ENCODE results near the gene SND1.

The SND1 gene

DNA sequence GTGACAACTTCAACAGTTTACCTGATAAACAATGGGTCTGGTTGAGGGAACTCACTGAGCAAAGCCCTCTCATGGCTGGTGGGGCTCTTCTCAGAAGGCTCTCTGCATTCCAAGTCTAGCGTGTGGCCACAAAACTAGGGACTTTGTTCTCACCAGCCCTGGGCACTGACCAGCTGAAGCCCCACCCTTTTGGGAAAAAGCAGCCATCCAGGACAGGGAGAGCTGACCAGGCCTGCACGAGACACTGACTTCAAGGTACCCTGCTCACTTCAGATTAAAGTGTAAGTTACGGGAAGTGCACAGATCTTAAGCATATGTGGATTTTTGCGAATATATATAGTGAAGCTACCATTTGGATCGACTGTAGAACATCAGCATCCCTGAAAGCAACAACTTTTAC is 446.6 kb downstream of the SND1 start:
- Histone ChIP-seq H3K9me3 (ENCODE audit: low read length) (no peaks in the 10 kb centered on the region), H3K27ac (ENCODE audit: low read depth, low read length, poor library complexity, severe bottlenecking) (no peak overlapping the region), H3K4me2 (ENCODE audit: low read length) (no peak overlapping the region), H3K4me3 (ENCODE audit: low read depth, low read length, poor library complexity, severe bottlenecking) (no peak overlapping the region), H3K4me1 (ENCODE audit: insufficient read depth, low read length, severe bottlenecking) (peaks cover 5% of the 10 kb centered on the region), H3K9ac (ENCODE audit: low read length) (no peak overlapping the region), H2AFZ (ENCODE audit: low read length) (no peak overlapping the region), H3K36me3 (ENCODE audit: insufficient read depth, low read length) (peaks cover 31% of the 10 kb centered on the region), H3K79me2 (ENCODE audit: insufficient read depth, low read length) (no peaks in the 10 kb centered on the region), H3K27me3 (ENCODE audit: insufficient read depth, low read length) (no peaks in the 10 kb centered on the region), H3K9me2 (ENCODE audit: low read depth, low read length) (no peaks in the 10 kb centered on the region), H4K20me1 (ENCODE audit: insufficient read depth, low read length) (no peaks in the 10 kb centered on the region), H3F3A (ENCODE audit: insufficient read depth, low read length) (no peaks in the 10 kb centered on the region)
- no peak for TF ChIP-seq EZH2 (IDR thresholded peaks at IDR 0.05; ENCODE audit: borderline replicate concordance, low read length)
- TF ChIP-seq, protein P1, sequence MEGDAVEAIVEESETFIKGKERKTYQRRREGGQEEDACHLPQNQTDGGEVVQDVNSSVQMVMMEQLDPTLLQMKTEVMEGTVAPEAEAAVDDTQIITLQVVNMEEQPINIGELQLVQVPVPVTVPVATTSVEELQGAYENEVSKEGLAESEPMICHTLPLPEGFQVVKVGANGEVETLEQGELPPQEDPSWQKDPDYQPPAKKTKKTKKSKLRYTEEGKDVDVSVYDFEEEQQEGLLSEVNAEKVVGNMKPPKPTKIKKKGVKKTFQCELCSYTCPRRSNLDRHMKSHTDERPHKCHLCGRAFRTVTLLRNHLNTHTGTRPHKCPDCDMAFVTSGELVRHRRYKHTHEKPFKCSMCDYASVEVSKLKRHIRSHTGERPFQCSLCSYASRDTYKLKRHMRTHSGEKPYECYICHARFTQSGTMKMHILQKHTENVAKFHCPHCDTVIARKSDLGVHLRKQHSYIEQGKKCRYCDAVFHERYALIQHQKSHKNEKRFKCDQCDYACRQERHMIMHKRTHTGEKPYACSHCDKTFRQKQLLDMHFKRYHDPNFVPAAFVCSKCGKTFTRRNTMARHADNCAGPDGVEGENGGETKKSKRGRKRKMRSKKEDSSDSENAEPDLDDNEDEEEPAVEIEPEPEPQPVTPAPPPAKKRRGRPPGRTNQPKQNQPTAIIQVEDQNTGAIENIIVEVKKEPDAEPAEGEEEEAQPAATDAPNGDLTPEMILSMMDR (IDR thresholded peaks at IDR 0.05; ENCODE audit: low read length): no peak

DNA sequence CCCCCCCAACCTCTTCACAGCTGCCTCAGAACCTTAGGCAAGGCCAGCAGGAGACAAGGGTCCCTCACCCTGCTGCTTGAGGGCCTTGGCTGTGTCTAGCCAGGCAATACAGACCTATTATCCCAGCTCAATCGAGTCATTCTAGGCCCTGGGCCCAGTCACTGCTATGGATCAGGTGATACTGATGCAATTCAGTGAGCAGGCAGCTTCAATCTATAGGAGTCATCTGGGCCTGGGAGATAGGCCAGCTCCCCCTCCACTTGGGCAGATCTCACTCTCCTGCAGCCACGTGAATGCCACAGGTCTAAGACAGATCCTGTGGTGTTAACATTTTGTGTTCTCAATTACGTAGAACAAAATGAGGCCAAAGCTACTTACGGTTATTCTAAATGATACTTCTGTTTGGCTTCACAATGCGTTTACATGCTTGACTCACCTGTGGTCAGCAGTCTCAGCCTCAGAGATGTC is 447.2 kb downstream of the SND1 start:
- no peaks in the 10 kb centered on the region for H3K79me2 ChIP-seq (ENCODE audit: insufficient read depth, low read length)
- H3K9me3 ChIP-seq (ENCODE audit: low read length): no peaks in the 10 kb centered on the region
- peaks cover 9% of the 10 kb centered on the region for H3K4me1 ChIP-seq (ENCODE audit: insufficient read depth, low read length, severe bottlenecking)
- no peaks in the 10 kb centered on the region for H3K9me2 ChIP-seq (ENCODE audit: low read depth, low read length)
- no peak overlapping the region for H3K4me2 ChIP-seq (ENCODE audit: low read length)
- H3F3A ChIP-seq (ENCODE audit: insufficient read depth, low read length): no peaks in the 10 kb centered on the region
- no peak overlapping the region for H2AFZ ChIP-seq (ENCODE audit: low read length)
- no peaks in the 10 kb centered on the region for H3K27me3 ChIP-seq (ENCODE audit: insufficient read depth, low read length)
- H3K27ac ChIP-seq (ENCODE audit: low read depth, low read length, poor library complexity, severe bottlenecking): no peak overlapping the region
- H3K4me3 ChIP-seq (ENCODE audit: low read depth, low read length, poor library complexity, severe bottlenecking): no peak overlapping the region
- H4K20me1 ChIP-seq (ENCODE audit: insufficient read depth, low read length): no peaks in the 10 kb centered on the region
- H3K36me3 ChIP-seq (ENCODE audit: insufficient read depth, low read length): peaks cover 26% of the 10 kb centered on the region
- TF ChIP-seq EZH2 (IDR thresholded peaks at IDR 0.05; ENCODE audit: borderline replicate concordance, low read length): no peak
- TF ChIP-seq, protein P1 (IDR thresholded peaks at IDR 0.05; ENCODE audit: low read length): no peak
- H3K9ac ChIP-seq (ENCODE audit: low read length): no peak overlapping the region

DNA sequence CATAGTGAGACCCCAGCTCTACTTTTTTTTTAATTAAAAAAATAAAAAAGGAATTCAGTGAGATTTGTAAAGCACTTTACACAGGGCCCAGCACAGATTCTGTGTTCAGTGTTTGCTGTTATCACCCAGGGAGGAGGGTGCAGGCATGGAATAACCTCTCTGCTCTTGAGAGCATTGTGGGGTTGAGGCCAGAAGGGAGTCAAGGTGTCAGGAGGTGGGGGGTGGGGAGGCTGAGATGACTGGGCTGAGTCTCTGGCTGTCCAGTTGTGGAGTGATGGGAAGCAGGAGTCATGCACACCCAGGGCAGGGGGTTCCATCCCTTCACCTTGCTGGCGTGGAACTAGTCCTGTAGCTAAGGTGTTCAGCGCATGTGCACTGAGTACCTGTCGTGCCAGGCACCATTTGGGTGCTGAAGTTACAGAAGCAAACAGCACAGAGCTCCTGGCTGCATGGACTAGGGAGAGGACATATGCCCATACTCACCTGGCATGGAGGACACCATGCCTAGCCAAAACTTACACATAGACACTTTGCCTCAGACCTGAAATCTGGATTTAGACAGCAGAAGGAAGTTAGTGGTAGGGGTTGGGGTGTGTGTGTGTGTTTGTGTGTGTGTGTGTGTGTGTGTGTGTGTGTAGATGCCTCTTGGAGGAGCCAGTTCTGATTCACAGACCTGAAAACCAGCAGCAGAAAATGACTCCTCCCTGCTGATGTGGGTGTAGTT is 448.4 kb downstream of the SND1 start:
- H2AFZ ChIP-seq (ENCODE audit: low read length): no peak overlapping the region
- no peak overlapping the region for H3K9ac ChIP-seq (ENCODE audit: low read length)
- H3K9me2 ChIP-seq (ENCODE audit: low read depth, low read length): no peaks in the 10 kb centered on the region
- H3K36me3 ChIP-seq (ENCODE audit: insufficient read depth, low read length): peaks cover 18% of the 10 kb centered on the region
- H3K4me2 ChIP-seq (ENCODE audit: low read length): no peak overlapping the region
- no peaks in the 10 kb centered on the region for H3K79me2 ChIP-seq (ENCODE audit: insufficient read depth, low read length)
- H3K27ac ChIP-seq (ENCODE audit: low read depth, low read length, poor library complexity, severe bottlenecking): no peak overlapping the region
- H3F3A ChIP-seq (ENCODE audit: insufficient read depth, low read length): no peaks in the 10 kb centered on the region
- H3K4me3 ChIP-seq (ENCODE audit: low read depth, low read length, poor library complexity, severe bottlenecking): no peak overlapping the region
- no peaks in the 10 kb centered on the region for H3K9me3 ChIP-seq (ENCODE audit: low read length)
- no peaks in the 10 kb centered on the region; the same call in 1 of the 2 replicates for H3K27me3 ChIP-seq (ENCODE audit: insufficient read depth, low read length)
- peaks cover 16% of the 10 kb centered on the region for H3K4me1 ChIP-seq (ENCODE audit: insufficient read depth, low read length, severe bottlenecking)
- TF ChIP-seq, protein P1 (IDR thresholded peaks at IDR 0.05; ENCODE audit: low read length): no peak
- no peaks in the 10 kb centered on the region for H4K20me1 ChIP-seq (ENCODE audit: insufficient read depth, low read length)

Data from OCI-LY1 (cell line).